ENCODE results near the gene FICD. TPM values are rescaled to one million over a fixed set of nuclear protein-coding genes. Genes with fewer than 3 reads are reported as not detected.

Gene FICD
- total and polyA plus RNA-seq, 9 of the 15 experiments (the other 6 are each of a cell fraction or from before 2014, with no cell fraction given), result 0.88 to 4.5 (median 1.9) TPM

- Histone ChIP-seq H3K9ac (ENCODE audit: insufficient read depth in 1 of 2, low read depth in 2 of 2, low read length in 2 of 2) (peak overlapping the region in 1 of 2 experiments; percentile 11; a peak in 1 of 4 replicates), H3K4me1 (replicated peaks in 1 of 2; ENCODE audit: control insufficient read depth in 2 of 2, insufficient read depth in 2 of 2, low read length in 2 of 2) (no peaks in the 10 kb centered on the region), H3K9me1 (ENCODE audit: control insufficient read depth, insufficient read depth, low read length) (no peaks in the 10 kb centered on the region), H3K79me2 (ENCODE audit: control insufficient read depth, insufficient read depth, low read length) (no peaks in the 10 kb centered on the region; the same call in 2 of the 3 replicates), H3K4me2 (ENCODE audit: insufficient read depth, low read length) (no peak overlapping the region), H3K27ac (ENCODE audit: extremely low read depth, low read depth, low read length) (no peak overlapping the region), H4K20me1 (replicated peaks; ENCODE audit: control insufficient read depth, insufficient read depth, low read length) (0 out of 2 replicates have a peak, but pooled peaks cover 7% of the 10 kb centered on the region), H3K27me3 (ENCODE audit: control insufficient read depth in 2 of 2, insufficient read depth in 2 of 2, low read length in 2 of 2) (no peaks in the 10 kb centered on the region), H3K4me3 (no peak overlapping the region), H2AFZ (ENCODE audit: low read depth, low read length) (no peak overlapping the region), H3K9me3 (replicated peaks; ENCODE audit: control insufficient read depth, insufficient read depth, low read depth, low read length) (no peaks in the 10 kb centered on the region), H3K36me3 (ENCODE audit: control insufficient read depth, insufficient read depth, low read length) (peaks cover 99% of the 10 kb centered on the region)
- in situ Hi-C loops (cut with MboI) (no loop called here), intact Hi-C loops (cut with micrococcal nuclease) (no loop called here)
- ChIA-PET POLR2A (interaction anchor here (2.5 kb wide), 1 partner anchor 8 kb away, joined by 20 read pairs; no protein-coding TSS in a partner anchor), CTCF (ENCODE audit: low intra/inter-chr PET ratio) (no interaction called here)
- FAIRE-seq (no peak), DNase-seq (ENCODE audit: extremely low read depth in 1 of 4, low spot score in 3 of 4) (no peak), ATAC-seq (no peak)
- no TSS peak for BruUV-seq (replicated peaks)
- TF ChIP-seq POLR2G (IDR thresholded peaks at IDR 0.05; ENCODE audit: low read depth, low read length), result peak; percentile 45; the same call in 1 of the 2 replicates
- no peak for TF ChIP-seq ZNF507 (tag; conservative IDR thresholded peaks at IDR 0.05)
- peak; percentile 66 for TF ChIP-seq RBM22 (IDR thresholded peaks at IDR 0.05; ENCODE audit: low read depth, low read length, poor library complexity, severe bottlenecking)
- WGBS (ENCODE audit: insufficient coverage, low coverage, missing lambda C conversion rate), result 85% methylated on average over 7 of the region's 14 CpGs
Observed at GRCh38 chr12:108523365-108523764, 8.3 kb downstream of the FICD start.

GRCh38 chr12:108525681-108526080, 10.6 kb downstream of the FICD start:
- H3K9ac ChIP-seq (ENCODE audit: insufficient read depth in 1 of 2, low read depth in 2 of 2, low read length in 2 of 2), result no peak overlapping the region
- DNase-seq (ENCODE audit: extremely low read depth in 1 of 4, low spot score in 3 of 4), result no peak
- peaks cover 6% of the 10 kb centered on the region; the same call in 2 of the 3 replicates for H3K79me2 ChIP-seq (ENCODE audit: control insufficient read depth, insufficient read depth, low read length)
- no peaks in the 10 kb centered on the region for H3K4me1 ChIP-seq (replicated peaks in 1 of 2; ENCODE audit: control insufficient read depth in 2 of 2, insufficient read depth in 2 of 2, low read length in 2 of 2)
- no peak overlapping the region for H3K4me2 ChIP-seq (ENCODE audit: insufficient read depth, low read length)
- peaks cover 7% of the 10 kb centered on the region; the same call in 1 of the 2 replicates for H4K20me1 ChIP-seq (replicated peaks; ENCODE audit: control insufficient read depth, insufficient read depth, low read length)
- no peak overlapping the region for H2AFZ ChIP-seq (ENCODE audit: low read depth, low read length)
- intact Hi-C loops (cut with micrococcal nuclease), result no loop called here
- CTCF ChIA-PET (ENCODE audit: low intra/inter-chr PET ratio), result no interaction called here
- H3K9me1 ChIP-seq (ENCODE audit: control insufficient read depth, insufficient read depth, low read length), result no peaks in the 10 kb centered on the region
- H3K9me3 ChIP-seq (replicated peaks; ENCODE audit: control insufficient read depth, insufficient read depth, low read depth, low read length), result no peaks in the 10 kb centered on the region
- FAIRE-seq, result no peak
- POLR2A ChIA-PET, result interaction anchor here (0.6 kb wide), 1 partner anchor 35 kb away, joined by 3 read pairs; no protein-coding TSS in a partner anchor
- in situ Hi-C loops (cut with MboI), result no loop called here
- no peaks in the 10 kb centered on the region for H3K27me3 ChIP-seq (ENCODE audit: control insufficient read depth in 2 of 2, insufficient read depth in 2 of 2, low read length in 2 of 2)
- no peak overlapping the region for H3K4me3 ChIP-seq
- BruUV-seq (replicated peaks), result no TSS peak
- peaks cover 99% of the 10 kb centered on the region for H3K36me3 ChIP-seq (ENCODE audit: control insufficient read depth, insufficient read depth, low read length)
- 90% methylated on average over 5 of the region's 5 CpGs for WGBS (ENCODE audit: insufficient coverage, low coverage, missing lambda C conversion rate)
- TF ChIP-seq TOE1 (IDR thresholded peaks at IDR 0.05; ENCODE audit: borderline replicate concordance), result no peak
- no peak for TF ChIP-seq TOE1 (CRISPR knock-in tag; IDR thresholded peaks at IDR 0.05; ENCODE audit: borderline replicate concordance, low read depth)
- TF ChIP-seq KDM4B (IDR thresholded peaks at IDR 0.05; ENCODE audit: borderline replicate concordance in 2 of 2, low read depth in 1 of 2), result no peak
- H3K27ac ChIP-seq (ENCODE audit: extremely low read depth, low read depth, low read length), result no peak overlapping the region
- no peak for ATAC-seq

Measured in K562 (cell line).